Upper lobe of left lung (tissue), 6 donors: Measurements from ENCODE around the gene DFFB. TPM values are rescaled to one million over a fixed set of nuclear protein-coding genes. Genes with fewer than 3 reads are reported as not detected.

Source experiments
- ATAC-seq, 2 donors: fragments of 200-7000 bp; cut with Tn5 transposase; one replicate each; pipeline ENCODE4 v1.9.1; 2022; ENCODE audit warnings: mild to moderate bottlenecking in 2 of 2, moderate library complexity in 2 of 2; ENCODE audit not compliant: low FRiP score in 2 of 2
- DNase-seq, 2 donors: peaks; one replicate each; pipeline ENCODE4 v3.0.0-alpha.2; 2019 to 2020
- H3K27ac ChIP-seq, 4 donors: fragments of 200-600 bp; sonication (generic); one replicate each; pipeline ENCODE4 v1.5.1; 2016 to 2019
- H3K27me3 ChIP-seq, 4 donors: fragments of 200-600 bp; sonication (generic); one replicate each; pipeline ENCODE4 v1.5.1; 2017 to 2019
- H3K36me3 ChIP-seq, 4 donors: fragments of 200-600 bp; sonication (generic); one replicate each; pipeline ENCODE4 v1.5.1; 2016 to 2019
- H3K4me1 ChIP-seq, 4 donors: fragments of 200-600 bp; sonication (generic); one replicate each; pipeline ENCODE4 v1.5.1; 2018 to 2019
- H3K4me3 ChIP-seq, 4 donors: fragments of 200-600 bp; sonication (generic); one replicate each; pipeline ENCODE4 v1.5.1; 2017 to 2019; ENCODE audit warnings: mild to moderate bottlenecking in 2 of 4, moderate library complexity in 1 of 4
- H3K9me3 ChIP-seq, 4 donors: fragments of 200-600 bp; sonication (generic); one replicate each; pipeline ENCODE4 v1.5.1; 2018 to 2019
- CTCF ChIP-seq, 6 experiments: fragments of 450-650 bp in 4 of 6; fragments of 200-600 bp in 2 of 6; sonication (generic) in 2 of 6; IDR thresholded peaks; one replicate each; pipeline ENCODE4 v1.5.1; 2016 to 2019; ENCODE audit warnings: antibody characterized with exemption in 6 of 6
- EP300 ChIP-seq, 4 donors: sonication (generic); formaldehyde crosslinking; IDR thresholded peaks; one replicate each; pipeline ENCODE4 v1.5.1; 2017; ENCODE audit warnings: antibody characterized with exemption in 4 of 4, control low read depth in 2 of 4
- POLR2A ChIP-seq, 4 donors: fragments of 450-650 bp; IDR thresholded peaks; one replicate each; pipeline ENCODE4 v1.5.1; 2016 to 2017; ENCODE audit warnings: antibody characterized with exemption in 4 of 4, mild to moderate bottlenecking in 2 of 4
- POLR2AphosphoS5 ChIP-seq, 2 donors: sonication (generic); formaldehyde crosslinking; IDR thresholded peaks; one replicate each; pipeline ENCODE4 v1.5.1; 2017; ENCODE audit warnings: antibody characterized with exemption in 2 of 2
- WGBS, 2 donors: methylation state at CpG; one replicate each; pipeline ENCODE4 v1.1.5; 2017 to 2018; 5-methylcytosine and 5-hydroxymethylcytosine counted together
- total RNA-seq, 6 donors: library from RNA; depleted of rRNA in 4 of 6; stranded (reverse); fragments of >200 nt in 4 of 6; gene quantifications; one replicate each; pipeline versions ENCODE4 v1.1.0 to v1.2.1, GENCODE V29; 2016 to 2021
- donor health status: DM: no; HTN: no; CAD: no; lungs with moderate emphysema.
- donor health status: DM: no; HTN: yes; CAD: no; lungs with severe emphysema.

Gene DFFB
- total RNA-seq, 6 donors from 2014 or later = 7.1 to 16.8 (median 9.4) TPM

- no peaks in the 10 kb centered on the region for H3K9me3 ChIP-seq
- ATAC-seq (peak in 1 of 2 donors; percentile 47), DNase-seq (no peak)
- TF ChIP-seq POLR2A (IDR thresholded peaks at IDR 0.05) (no peak), POLR2AphosphoS5 (IDR thresholded peaks at IDR 0.05) (no peak), EP300 (IDR thresholded peaks at IDR 0.05) (no peak), CTCF (IDR thresholded peaks at IDR 0.05) (no peak)
- H3K27ac ChIP-seq = no peak overlapping the region
- H3K4me1 ChIP-seq = no peaks in the 10 kb centered on the region
- H3K4me3 ChIP-seq = no peak overlapping the region
- 89 to 95% methylated on average over 12 to 14 of the region's 14 CpGs for WGBS, 2 donors
- peaks cover 30 to 97% (median 78%) of the 10 kb centered on the region in 4 donors for H3K36me3 ChIP-seq
- no peaks in the 10 kb centered on the region for H3K27me3 ChIP-seq
These were observed 29.4 kb upstream of the DFFB start for GRCh38 chr1:3827813-3828307.

GRCh38 chr1:3828391-3828790, 28.9 kb upstream of the DFFB start:
- Histone ChIP-seq H3K4me1 (no peaks in the 10 kb centered on the region), H3K27me3 (no peaks in the 10 kb centered on the region), H3K36me3 (peaks cover 30 to 97% (median 76%) of the 10 kb centered on the region in 4 donors), H3K9me3 (no peaks in the 10 kb centered on the region), H3K4me3 (no peak overlapping the region), H3K27ac (no peak overlapping the region)
- ATAC-seq (no peak), DNase-seq (no peak)
- 93 to 95% methylated on average over 8 of the region's 8 CpGs for WGBS, 2 donors
- TF ChIP-seq EP300 (IDR thresholded peaks at IDR 0.05) = no peak
- TF ChIP-seq POLR2A (IDR thresholded peaks at IDR 0.05) = no peak
- no peak for TF ChIP-seq POLR2AphosphoS5 (IDR thresholded peaks at IDR 0.05)
- TF ChIP-seq CTCF (IDR thresholded peaks at IDR 0.05) = no peak

GRCh38 chr1:3831689-3832088, 25.6 kb upstream of the DFFB start:
- no peak for TF ChIP-seq CTCF (IDR thresholded peaks at IDR 0.05)
- TF ChIP-seq POLR2A (IDR thresholded peaks at IDR 0.05) = no peak
- TF ChIP-seq EP300 (IDR thresholded peaks at IDR 0.05) = no peak
- no peak for TF ChIP-seq POLR2AphosphoS5 (IDR thresholded peaks at IDR 0.05)
- Histone ChIP-seq H3K27ac (no peak overlapping the region), H3K9me3 (peaks cover 0 to under 1% (median 0%) of the 10 kb centered on the region in 4 donors), H3K4me1 (no peaks in the 10 kb centered on the region), H3K4me3 (no peak overlapping the region), H3K27me3 (no peaks in the 10 kb centered on the region), H3K36me3 (peaks cover 26 to 89% (median 64%) of the 10 kb centered on the region in 4 donors)
- ATAC-seq (no peak), DNase-seq (no peak)
- 75 to 86% methylated on average over 6 of the region's 6 CpGs for WGBS, 2 donors

- no peak for TF ChIP-seq CTCF (IDR thresholded peaks at IDR 0.05)
- no peak for TF ChIP-seq POLR2A (IDR thresholded peaks at IDR 0.05)
- TF ChIP-seq EP300 (IDR thresholded peaks at IDR 0.05) = no peak
- TF ChIP-seq POLR2AphosphoS5 (IDR thresholded peaks at IDR 0.05) = no peak
- ATAC-seq (no peak), DNase-seq (no peak)
- H3K27me3 ChIP-seq = no peaks in the 10 kb centered on the region
- H3K4me1 ChIP-seq = no peaks in the 10 kb centered on the region
- peaks cover 5 to 15% (median 13%) of the 10 kb centered on the region in 4 donors for H3K9me3 ChIP-seq
- no peak overlapping the region for H3K4me3 ChIP-seq
- 96 to 98% methylated on average over 10 of the region's 10 CpGs for WGBS, 2 donors
- H3K36me3 ChIP-seq = peaks cover 21 to 90% (median 65%) of the 10 kb centered on the region in 4 donors
- H3K27ac ChIP-seq = no peak overlapping the region
These were observed 22.6 kb upstream of the DFFB start for GRCh38 chr1:3834701-3835100.

GRCh38 chr1:3836421-3836820, 20.9 kb upstream of the DFFB start:
- DNase-seq (no peak), ATAC-seq (no peak)
- 97 to 98% methylated on average over 11 of the region's 11 CpGs for WGBS, 2 donors
- Histone ChIP-seq H3K27ac (no peak overlapping the region), H3K36me3 (peaks cover 18 to 87% (median 61%) of the 10 kb centered on the region in 4 donors), H3K4me3 (no peak overlapping the region), H3K4me1 (no peaks in the 10 kb centered on the region), H3K9me3 (peaks cover 5 to 15% (median 13%) of the 10 kb centered on the region in 4 donors), H3K27me3 (no peaks in the 10 kb centered on the region)
- TF ChIP-seq EP300 (IDR thresholded peaks at IDR 0.05) (no peak), POLR2A (IDR thresholded peaks at IDR 0.05) (no peak), POLR2AphosphoS5 (IDR thresholded peaks at IDR 0.05) (no peak), CTCF (IDR thresholded peaks at IDR 0.05) (no peak)
